G401 (cell line): ENCODE data around the gene SKP2. TPM values are rescaled to one million over a fixed set of nuclear protein-coding genes. Genes with fewer than 3 reads are reported as not detected.
"Not testable (repeated sequence)": the region's sequence is repeated elsewhere in the genome, so short reads cannot be mapped to it uniquely, and the experiment has no call there.

Source experiments
- DNase-seq: peaks from one replicate; pipeline ENCODE4 v3.0.0-alpha.2; 2015; ENCODE audit warnings: low spot score
- in situ Hi-C: cut with HindIII; loops from 2 replicates; pipeline ENCODE4 v1.10.0; 2016; ENCODE audit warnings: low sequenced_read_pairs, mixed read lengths
- total RNA-seq: library from RNA; depleted of rRNA; stranded (reverse); fragments of >200 nt; shearing (Covaris generic); gene quantifications from 2 replicates; pipeline ENCODE4 v1.2.3, GENCODE V29; 2014; rRNA removed

Gene SKP2
- 35.6 and 68.8 TPM in 2 replicates for total RNA-seq

DNA sequence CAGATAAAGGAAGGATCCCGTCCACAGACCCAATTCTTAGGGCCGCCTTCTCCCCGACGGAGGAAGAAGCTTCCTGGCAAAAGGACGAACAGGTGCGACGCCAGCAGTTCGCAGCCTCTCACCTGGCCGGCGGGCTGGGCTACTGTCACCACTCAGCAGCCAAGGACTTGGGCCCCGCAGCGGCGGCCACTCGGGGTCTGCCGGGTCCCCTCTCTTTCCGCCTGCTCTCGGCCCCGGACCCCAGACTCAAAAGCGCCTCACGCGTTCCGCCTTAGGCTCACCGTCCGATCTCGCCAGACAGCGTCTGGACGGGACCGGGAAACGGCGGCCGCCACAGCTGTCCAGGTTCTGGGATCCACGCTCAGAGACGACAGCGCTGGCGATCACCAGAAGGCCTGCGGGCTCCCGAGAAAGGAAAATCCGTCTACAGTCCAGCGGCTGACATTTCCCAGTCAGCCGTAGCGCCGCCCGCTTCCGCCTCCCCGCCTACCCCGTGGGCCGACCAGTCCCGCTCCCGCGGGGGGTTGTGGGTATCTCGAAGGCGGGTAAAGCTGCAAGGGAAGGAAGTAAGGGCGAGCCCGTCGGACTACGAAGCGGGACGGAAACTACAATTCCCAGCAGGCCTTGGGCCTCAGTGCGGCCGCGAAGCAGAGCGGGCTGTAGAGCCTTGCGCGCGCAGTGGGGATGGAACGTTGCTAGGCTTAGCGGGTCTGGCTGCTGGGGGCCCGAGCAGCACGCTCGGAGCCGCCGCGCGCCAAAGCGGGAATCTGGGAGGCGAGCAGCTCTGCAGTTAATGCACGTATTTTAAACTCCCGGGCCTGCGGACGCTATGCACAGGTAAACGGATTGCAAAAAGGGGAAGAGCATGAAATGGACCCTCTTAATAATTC, at the start of gene SKP2, which contains the start of gene LMBRD2:
Gene SKP2 (plus strand): TSS at position 678 of the 890 bp plus-strand sequence. CDS start 152 bp downstream, at position 830.
Gene LMBRD2 (minus strand): TSS at position 454 of the 890 bp plus-strand sequence. CDS start 8,538 bp downstream, outside the sequence.
- in situ Hi-C loops, result no loop called here
- DNase-seq, result peak; percentile 99

DNA sequence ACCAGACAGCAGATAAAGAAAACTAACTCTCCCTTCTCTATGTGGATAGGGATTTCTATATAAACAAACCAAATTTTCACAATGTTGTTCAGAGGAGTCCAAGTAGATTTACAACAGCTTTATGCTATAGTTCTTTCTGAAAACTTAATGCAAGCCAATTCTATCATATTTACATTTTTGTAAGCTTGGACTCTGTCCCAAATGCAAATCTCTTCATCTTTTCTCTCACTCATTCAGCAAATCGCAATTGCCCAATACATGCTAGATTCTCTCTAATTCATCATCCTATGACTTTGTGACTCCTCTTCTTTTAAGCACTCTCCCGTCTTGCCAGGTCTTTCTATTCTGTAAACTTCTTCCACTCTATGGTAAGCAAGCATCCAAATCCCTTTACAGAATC, 46.1 kb upstream of the SKP2 start:
- in situ Hi-C loops, result no loop called here
- no peak for DNase-seq

DNA sequence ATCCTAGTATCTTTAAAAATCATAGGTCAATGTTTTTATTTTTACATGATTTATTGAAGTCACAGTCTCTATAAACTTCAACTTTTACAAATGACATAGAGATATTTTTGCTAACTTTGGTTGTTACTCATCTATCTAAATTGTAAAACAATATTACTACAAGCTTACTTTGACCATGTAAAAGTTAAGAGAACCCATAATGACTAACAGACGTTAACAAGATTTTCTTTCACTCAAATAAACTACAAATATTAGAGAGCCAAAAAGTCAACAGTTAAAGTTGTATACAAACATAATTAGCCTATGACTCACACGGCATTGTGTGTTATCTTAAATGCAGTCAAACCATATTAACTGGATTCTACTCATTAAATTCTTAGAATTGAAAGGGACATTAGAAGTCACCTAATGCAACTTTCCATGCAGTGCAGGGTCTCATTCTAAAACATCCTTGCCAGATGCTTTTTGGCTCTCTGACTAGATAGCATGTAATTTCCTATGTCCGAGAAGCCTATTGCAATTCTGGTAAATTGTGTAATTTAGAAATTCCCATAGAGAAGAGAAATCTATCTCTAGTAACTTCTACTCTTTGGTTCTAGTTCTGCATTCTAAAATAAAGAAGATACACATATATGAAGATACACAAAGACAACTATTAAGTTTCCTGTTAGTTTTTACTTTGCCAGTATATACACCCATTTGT, 43.0 kb upstream of the SKP2 start:
- no peak for DNase-seq
- in situ Hi-C loops, result no loop called here

DNA sequence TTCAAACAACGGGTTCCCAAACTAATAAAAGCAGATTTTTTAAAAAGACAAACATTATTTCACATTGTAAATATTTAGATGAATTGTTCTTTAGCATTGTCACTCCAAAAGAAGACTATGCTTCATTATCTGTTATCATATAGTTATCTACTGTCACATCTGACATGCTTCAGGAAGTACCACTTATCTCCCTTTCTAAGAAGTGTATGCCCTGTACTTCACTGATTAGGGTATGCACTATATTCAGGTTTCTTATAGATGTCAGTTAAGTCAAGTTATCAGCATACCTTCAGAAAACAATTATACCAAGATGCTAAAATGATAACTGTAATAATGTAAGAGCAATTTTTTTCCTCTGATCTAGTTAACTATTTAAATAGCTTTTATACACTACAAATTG, 40.7 kb upstream of the SKP2 start:
- in situ Hi-C loops, result no loop called here
- no peak for DNase-seq

DNA sequence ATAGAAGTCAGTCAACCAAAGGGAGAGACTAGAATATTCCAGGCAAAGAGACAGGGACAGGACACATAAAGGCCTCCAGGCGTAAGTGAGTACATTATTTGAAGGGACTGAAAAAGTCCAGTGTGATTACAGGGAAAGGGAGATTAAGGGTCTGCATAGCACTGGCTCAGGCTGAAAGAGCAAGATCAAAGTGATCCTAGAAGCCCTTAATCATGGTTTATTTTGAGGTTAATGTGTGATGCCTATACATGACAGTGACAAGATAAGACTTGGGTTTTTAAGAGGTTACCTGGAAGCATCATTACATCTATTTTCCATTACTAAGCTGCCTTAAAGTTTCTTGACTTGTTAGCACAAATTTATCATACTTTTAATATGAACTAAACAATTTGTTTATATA, 26.0 kb upstream of the SKP2 start:
- in situ Hi-C loops, result no loop called here
- DNase-seq, result no peak

DNA sequence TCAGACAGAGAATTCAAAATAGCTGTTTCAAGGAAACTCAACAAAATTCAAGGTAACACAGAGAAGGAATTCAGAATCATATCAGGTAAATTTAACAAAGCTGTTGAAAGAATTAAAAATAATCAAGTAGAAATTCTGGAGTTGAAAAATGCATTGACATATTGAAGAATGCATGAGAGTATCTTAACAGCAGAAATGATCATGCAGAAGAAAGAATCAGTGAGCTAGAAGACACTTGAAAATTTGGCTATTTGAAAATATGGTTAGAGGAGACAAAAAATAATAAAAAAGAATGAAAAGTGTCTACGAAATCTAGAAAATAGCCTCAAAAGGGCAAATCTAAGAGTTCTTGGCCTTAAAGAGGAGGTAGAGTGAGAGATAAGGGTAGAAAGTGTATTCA, 23.1 kb upstream of the SKP2 start:
- DNase-seq, result no peak
- in situ Hi-C loops, result no loop called here

DNA sequence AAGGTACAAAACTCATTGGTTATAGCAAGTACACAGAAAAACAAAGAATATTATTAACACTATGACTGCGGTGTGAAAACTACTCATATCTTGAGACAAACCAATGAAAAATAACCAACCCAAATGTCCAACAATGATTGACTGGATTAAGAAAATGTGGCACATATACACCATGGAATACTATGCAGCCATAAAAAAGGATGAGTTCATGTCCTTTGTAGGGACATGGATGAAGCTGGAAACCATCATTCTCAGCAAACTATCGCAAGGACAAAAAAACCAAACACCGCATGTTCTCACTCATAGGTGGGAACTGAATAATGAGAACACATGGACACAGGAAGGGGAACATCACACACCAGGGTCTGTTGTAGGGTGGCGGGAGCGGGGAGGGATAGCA, 22.2 kb upstream of the SKP2 start:
- DNase-seq, in situ Hi-C loops: not testable (repeated sequence)

DNA sequence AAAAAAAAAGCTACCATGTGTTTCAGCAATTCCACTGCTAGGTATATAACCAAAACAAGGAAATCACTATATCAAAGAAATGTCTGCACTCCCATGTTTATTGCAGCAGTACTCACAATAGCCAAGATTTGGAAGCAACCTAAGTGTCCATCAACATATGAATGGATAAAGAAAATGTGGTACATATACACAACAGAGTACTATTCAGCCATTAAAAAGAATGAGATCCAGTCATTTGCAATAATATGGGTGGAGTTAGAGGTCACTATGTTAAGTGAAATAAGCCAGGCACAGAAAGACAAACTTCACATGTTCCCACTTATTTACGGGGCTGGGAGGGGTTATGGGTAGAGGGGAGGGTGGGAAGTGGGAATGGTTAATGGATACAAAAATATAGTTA, 18.9 kb upstream of the SKP2 start:
- DNase-seq, in situ Hi-C loops: not testable (repeated sequence)

DNA sequence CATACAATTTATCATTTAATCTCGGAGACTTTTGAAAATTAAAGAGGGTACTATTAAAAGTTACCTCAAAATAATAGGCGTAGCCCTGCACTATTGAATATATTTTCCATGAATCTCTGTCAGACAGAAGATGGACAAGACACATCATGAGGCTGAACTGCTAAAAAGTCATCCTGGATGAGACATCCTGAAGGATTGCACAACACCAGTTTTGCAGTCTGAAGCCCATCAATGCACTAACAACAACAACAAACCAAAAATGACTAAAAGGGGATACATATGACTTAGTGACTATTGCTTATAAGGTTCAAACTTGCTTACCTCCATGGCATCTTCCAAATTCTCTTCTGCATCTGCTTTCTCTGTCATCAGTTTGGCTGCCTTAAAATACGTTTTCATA, 15.9 kb upstream of the SKP2 start:
- in situ Hi-C loops, result no loop called here
- no peak for DNase-seq

DNA sequence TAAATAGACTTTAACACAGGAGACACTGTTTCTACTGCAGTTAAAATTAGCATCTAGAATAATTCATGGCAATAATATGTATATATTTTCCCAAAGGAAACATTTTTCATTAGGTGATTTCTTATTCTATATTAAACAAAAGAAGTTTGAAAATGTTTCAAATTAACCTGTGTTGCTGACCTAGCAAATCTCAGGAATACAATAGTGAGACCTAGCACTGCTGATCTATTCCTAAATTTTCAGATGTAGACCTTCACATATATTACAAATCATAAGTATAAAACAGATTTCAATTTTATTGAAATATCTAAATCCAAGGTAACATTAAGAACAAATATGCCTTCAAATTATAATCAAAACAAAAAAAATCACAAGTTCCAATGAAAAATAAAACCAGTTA, 15.3 kb upstream of the SKP2 start:
- in situ Hi-C loops, result no loop called here

DNA sequence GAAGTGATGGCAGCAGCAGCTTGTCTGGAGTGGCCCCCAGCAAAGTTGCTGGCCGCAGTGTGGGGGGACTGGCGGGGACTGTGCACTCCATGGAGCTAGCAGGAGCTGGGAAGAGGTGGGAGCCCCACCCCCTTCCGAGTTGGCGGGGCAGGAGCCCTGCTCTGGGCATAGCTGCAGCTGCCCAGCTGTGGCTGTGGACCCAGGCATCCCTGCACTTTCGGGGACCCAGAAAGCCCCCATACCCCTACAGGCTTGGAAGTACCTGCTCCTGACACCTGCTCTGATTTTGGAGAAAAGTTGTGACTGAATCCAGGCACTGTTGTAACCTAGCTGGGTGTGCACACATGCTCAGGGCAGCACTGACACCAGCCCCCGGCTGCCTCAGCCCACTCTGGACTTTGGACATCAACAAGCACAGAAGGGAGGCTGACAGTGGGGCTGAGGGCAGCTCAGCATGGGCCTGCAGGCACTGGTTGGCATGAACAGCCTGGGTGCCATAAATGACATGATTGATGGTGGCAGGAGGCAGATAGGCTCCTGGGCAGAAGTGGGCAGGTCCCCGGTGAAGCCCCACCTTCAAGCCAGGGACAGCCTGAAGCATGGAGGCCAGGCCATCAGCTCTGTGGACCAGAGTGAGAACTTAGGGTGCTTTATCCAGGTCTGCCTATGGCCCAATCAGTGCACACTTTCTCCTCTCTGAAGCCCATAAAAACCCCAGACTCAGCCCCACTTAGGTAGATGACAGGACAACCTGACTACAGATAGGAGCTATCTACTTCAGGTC, 12.8 kb upstream of the SKP2 start:
- in situ Hi-C loops, result no loop called here
- no peak for DNase-seq

More for the DNA sequence above, 15.3 kb upstream of the SKP2 start:
- DNase-seq, result no peak

DNA sequence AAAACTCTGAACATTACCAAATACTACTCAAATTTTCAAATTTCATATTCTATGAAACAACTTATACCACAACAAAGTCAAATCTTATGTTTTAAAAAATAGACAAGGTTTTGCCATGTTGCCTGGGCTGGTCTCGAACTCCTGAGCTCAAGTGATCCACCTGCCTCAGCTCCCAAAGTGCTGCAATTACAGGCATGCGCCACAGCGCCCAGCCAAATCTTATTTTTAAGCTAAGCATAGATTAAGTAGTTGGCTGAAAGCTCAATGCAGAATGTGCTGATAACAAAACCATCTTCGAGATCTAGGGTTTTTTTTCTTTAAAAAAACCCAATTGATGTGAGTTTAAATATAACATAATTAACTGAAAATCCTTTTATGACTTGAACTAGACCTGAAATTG, 6.6 kb upstream of the SKP2 start:
- DNase-seq, result no peak
- in situ Hi-C loops, result no loop called here

DNA sequence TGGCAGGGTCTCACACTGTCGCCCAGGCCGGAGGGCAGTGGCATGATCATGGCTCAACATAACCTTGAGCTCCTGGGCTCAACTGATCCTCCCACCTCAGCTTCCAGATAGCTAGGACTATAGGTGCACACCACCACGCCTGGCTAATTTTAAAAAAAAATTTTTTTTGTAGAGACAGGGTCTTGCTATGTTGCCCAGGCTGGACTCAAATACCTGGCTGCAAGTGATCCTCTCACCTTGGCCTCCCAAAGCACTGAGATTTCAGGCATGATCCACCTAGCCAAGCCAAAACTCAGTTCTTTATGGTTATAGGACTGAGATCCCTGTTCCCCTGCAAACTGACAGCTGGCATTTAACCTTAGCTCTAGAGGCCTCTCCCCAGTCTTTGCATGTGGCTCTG, 5.5 kb upstream of the SKP2 start:
- DNase-seq, result no peak
- in situ Hi-C loops, result no loop called here

DNA sequence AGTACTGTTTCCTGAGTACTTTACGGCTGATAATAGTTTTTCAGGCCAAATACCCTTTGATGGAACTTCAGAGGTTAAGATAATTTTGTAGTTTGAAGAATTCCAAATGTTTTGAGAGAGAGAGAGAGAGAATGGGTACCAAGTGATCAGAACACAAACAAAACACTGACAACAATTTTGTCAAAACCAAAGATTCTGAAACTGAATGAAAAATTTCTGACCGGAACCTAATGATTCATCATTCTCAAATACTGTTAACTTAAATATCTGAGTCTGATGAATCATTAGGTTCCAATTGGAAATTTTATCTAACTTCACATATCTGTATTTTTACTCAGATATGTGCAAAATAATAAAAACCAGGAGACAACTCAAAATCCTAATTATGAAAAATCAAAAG, 4.2 kb upstream of the SKP2 start:
- no peak for DNase-seq
- in situ Hi-C loops, result no loop called here

DNA sequence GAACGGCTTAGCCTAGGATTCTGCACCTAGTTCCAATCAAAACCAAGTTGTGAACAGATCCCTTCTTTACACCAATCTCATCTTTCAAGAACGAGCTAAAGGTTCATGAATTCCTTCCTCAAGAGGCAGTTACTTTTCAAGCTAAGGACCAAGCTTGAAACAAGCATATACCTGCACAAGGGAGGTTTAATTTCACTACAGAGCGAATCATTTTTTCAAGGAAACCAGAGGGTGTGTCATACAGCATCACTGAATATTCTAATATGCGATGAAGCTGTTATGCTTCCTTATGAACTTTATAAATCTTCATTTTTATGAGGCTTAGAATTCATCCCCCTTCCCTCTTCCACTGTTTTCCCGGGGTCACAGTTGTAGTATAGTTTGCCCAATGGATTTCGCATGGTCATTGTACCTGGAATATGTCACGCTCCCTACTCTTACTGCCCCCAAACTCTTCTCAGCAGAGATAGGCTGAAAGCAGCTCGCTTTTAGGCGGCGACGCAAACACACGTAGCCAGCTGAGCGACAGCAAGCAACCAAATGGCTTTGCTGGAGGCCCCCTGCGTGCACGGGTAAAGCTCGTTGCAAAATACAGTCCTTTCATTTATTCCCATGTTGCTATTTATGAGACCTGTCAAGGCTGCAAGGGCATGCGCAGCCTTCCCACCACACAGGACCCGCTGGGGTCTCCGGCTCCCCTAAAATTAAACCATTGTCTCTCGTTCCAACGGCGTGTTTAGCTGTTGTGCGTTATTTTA, 1.1 kb upstream of the SKP2 start:
- DNase-seq, result peak; percentile 61
- in situ Hi-C loops, result no loop called here

DNA sequence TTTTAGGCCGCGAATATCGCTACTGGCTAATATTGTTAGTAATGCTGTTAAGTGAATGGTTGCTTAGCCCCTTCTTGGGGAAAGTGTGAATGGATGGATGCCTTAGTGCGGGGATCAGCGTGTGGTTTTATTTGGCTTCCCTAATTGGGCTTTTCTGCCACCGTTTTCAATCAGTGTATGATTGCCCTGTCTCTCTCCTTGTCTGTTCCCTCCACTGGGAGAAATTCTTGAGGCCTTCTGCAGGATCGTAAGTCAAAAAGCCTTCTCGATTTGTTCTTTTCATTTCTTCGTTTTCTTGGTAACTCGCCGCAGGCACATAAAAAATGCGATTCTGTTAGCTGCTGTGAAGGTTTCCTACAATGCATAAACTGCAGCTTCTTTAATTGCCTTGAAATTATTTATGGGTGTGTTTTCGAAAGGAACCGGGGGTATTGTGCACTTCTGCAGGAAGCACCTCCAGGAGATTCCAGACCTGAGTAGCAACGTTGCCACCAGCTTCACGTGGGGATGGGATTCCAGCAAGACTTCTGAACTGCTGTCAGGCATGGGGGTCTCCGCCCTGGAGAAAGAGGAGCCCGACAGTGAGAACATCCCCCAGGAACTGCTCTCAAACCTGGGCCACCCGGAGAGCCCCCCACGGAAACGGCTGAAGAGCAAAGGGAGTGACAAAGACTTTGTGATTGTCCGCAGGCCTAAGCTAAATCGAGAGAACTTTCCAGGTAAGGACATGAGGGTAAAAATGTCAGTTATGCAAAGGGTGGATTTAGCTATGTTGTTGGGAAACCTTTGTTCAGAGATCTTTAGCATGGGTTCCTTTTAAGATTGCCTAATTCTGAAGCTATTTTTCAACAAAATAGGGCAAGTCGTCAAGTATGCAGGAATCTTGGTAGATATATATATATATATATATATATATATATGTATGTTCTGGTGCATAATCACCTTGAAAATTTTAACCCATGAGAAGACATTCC, 700 bp downstream of the SKP2 start:
- DNase-seq, result peak; percentile 51

DNA sequence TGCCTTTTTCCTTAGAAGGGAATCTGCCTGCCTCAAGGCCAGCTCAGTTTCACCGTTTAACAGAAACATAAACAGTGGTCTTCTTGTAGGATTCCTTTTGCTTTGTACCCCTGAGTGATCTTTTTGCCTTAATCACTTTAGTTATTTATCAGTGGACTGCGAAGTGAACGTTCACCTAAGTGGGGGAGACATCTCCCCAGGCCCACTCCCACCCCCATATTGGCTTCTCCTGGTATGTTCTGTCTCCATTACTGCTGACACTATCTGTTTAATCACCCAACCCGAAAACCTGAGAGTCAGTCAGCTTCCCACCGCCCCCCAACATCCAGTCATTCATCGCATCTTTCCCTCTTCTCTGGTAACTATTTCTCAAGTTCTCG, 1.4 kb downstream of the SKP2 start:
- no peak for DNase-seq
- in situ Hi-C loops, result no loop called here

More for the DNA sequence above, 700 bp downstream of the SKP2 start:
- in situ Hi-C loops, result no loop called here

DNA sequence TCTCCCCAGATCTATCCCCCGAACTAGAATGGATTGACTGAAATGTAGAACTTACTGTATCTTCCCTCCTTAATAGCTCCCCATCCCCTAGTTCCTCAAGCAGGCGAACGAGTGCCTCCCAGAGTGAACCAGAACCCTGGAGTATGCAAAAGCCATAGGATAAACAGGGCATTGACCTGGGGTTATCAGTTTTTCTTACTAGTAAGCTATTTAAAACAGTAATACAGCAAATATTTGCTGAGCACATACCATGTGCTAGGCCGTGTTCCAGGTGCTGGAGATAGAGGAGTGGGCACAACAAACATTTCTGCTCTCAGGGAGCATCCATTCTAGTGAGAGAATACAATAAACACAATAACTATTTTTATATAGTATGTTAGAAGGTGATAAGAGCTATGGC, 1.8 kb downstream of the SKP2 start:
- DNase-seq, result no peak
- in situ Hi-C loops, result no loop called here
